Thymus (tissue), 11 donors: ENCODE data around the gene DPF3. TPM values are rescaled to one million over a fixed set of nuclear protein-coding genes. Genes with fewer than 3 reads are reported as not detected.

Experiments used
- DNase-seq, 9 donors: peaks; one replicate each; pipeline ENCODE4 v3.0.0-alpha.2; 2013; ENCODE audit warnings: low spot score in 9 of 9, low read depth in 6 of 9, missing footprints in 1 of 9
- H3K27ac ChIP-seq, 2 donors: one replicate each; pipeline ENCODE4 v1.5.1; 2013; ENCODE audit warnings: control low read depth in 1 of 2, low read depth in 1 of 2, low read length in 1 of 2, mild to moderate bottlenecking in 1 of 2, moderate library complexity in 1 of 2
- H3K27me3 ChIP-seq, 2 donors: one replicate each; pipeline ENCODE4 v1.5.1; 2013; ENCODE audit warnings: low read length in 1 of 2; ENCODE audit not compliant: control insufficient read depth in 2 of 2, insufficient read depth in 1 of 2
- H3K36me3 ChIP-seq, 2 donors: one replicate each; pipeline ENCODE4 v1.5.1; 2013; ENCODE audit warnings: low read length in 1 of 2, mild to moderate bottlenecking in 1 of 2, moderate library complexity in 1 of 2; ENCODE audit not compliant: control insufficient read depth in 2 of 2, insufficient read depth in 2 of 2
- H3K4me1 ChIP-seq, 2 donors: one replicate each; pipeline ENCODE4 v1.5.1; 2013; ENCODE audit warnings: low read length in 2 of 2; ENCODE audit not compliant: control insufficient read depth in 2 of 2, insufficient read depth in 2 of 2
- H3K4me3 ChIP-seq, 2 donors: one replicate each; pipeline ENCODE4 v1.5.1; 2013; ENCODE audit warnings: low read length in 2 of 2, control low read depth in 1 of 2, mild to moderate bottlenecking in 1 of 2
- H3K9me3 ChIP-seq, 2 donors: one replicate each; pipeline ENCODE4 v1.5.1; 2013; ENCODE audit warnings: low read length in 1 of 2, mild to moderate bottlenecking in 1 of 2; ENCODE audit not compliant: control insufficient read depth in 2 of 2, insufficient read depth in 1 of 2
- WGBS: extraction: QIAGEN DNeasy Blood & Tissue Kit; methylation state at CpG from one replicate; pipeline ENCODE4 v1.1.7; 2013; 5-methylcytosine and 5-hydroxymethylcytosine counted together
- polyA plus RNA-seq: library from polyadenylated mRNA; stranded (reverse); fragments of 200-250 nt; gene quantifications from one replicate; pipeline ENCODE4 v1.2.3, GENCODE V29; 2013
- total RNA-seq: library from RNA; stranded (reverse); fragments of 120-200 nt; gene quantifications from one replicate; pipeline ENCODE4 v1.2.4, GENCODE V29; 2013
- donor health status: healthy.

Gene DPF3
- total and polyA plus RNA-seq, 2 donors, result 0.46 to 1.6 TPM

GRCh38 chr14:72790887-72791566, 102.9 kb downstream of the DPF3 start:
- no peaks in the 10 kb centered on the region for H3K9me3 ChIP-seq
- no peaks in the 10 kb centered on the region for H3K27me3 ChIP-seq
- 85% methylated on average over 10 of the region's 10 CpGs for WGBS
- no peak overlapping the region for H3K27ac ChIP-seq
- DNase-seq, result no peak
- no peak overlapping the region for H3K4me3 ChIP-seq
- no peaks in the 10 kb centered on the region for H3K36me3 ChIP-seq
- H3K4me1 ChIP-seq, result peaks cover 0 to 3% of the 10 kb centered on the region in 2 donors

GRCh38 chr14:72788972-72789728, 104.8 kb downstream of the DPF3 start:
- no peak overlapping the region for H3K27ac ChIP-seq
- H3K36me3 ChIP-seq, result no peaks in the 10 kb centered on the region
- no peaks in the 10 kb centered on the region for H3K27me3 ChIP-seq
- 94% methylated on average over 13 of the region's 13 CpGs for WGBS
- DNase-seq, result no peak
- no peaks in the 10 kb centered on the region for H3K9me3 ChIP-seq
- no peak overlapping the region for H3K4me3 ChIP-seq
- peaks cover 0 to 3% of the 10 kb centered on the region in 2 donors for H3K4me1 ChIP-seq

- H3K27me3 ChIP-seq, result no peaks in the 10 kb centered on the region
- H3K36me3 ChIP-seq, result no peaks in the 10 kb centered on the region
- DNase-seq, result no peak
- H3K27ac ChIP-seq, result no peak overlapping the region
- peaks cover 0 to 3% of the 10 kb centered on the region in 2 donors for H3K4me1 ChIP-seq
- WGBS, result 40% methylated on average over 6 of the region's 6 CpGs
- H3K9me3 ChIP-seq, result no peaks in the 10 kb centered on the region
- no peak overlapping the region for H3K4me3 ChIP-seq
These were observed 105.6 kb downstream of the DPF3 start for GRCh38 chr14:72788255-72788654.

- Histone ChIP-seq H3K4me3 (no peak overlapping the region), H3K4me1 (peaks cover 0 to 3% of the 10 kb centered on the region in 2 donors), H3K9me3 (no peaks in the 10 kb centered on the region), H3K27ac (no peak overlapping the region), H3K36me3 (no peaks in the 10 kb centered on the region), H3K27me3 (no peaks in the 10 kb centered on the region)
- no peak for DNase-seq
- 88% methylated on average over 6 of the region's 6 CpGs for WGBS
These were observed 106.1 kb downstream of the DPF3 start for GRCh38 chr14:72787841-72788240.

- WGBS, result 94% methylated on average over 13 of the region's 13 CpGs
- no peak for DNase-seq
- H3K27ac ChIP-seq, result no peak overlapping the region
These were observed 107.2 kb downstream of the DPF3 start for GRCh38 chr14:72786378-72787350.

GRCh38 chr14:72783741-72784140, 110.2 kb downstream of the DPF3 start:
- Histone ChIP-seq H3K9me3 (no peaks in the 10 kb centered on the region), H3K4me1 (no peaks in the 10 kb centered on the region), H3K4me3 (no peak overlapping the region), H3K27ac (no peak overlapping the region), H3K27me3 (no peaks in the 10 kb centered on the region), H3K36me3 (no peaks in the 10 kb centered on the region)
- 80% methylated on average over 7 of the region's 7 CpGs for WGBS
- no peak for DNase-seq

More at GRCh38 chr14:72786378-72787350, 107.2 kb downstream of the DPF3 start:
- no peaks in the 10 kb centered on the region for H3K27me3 ChIP-seq
- no peaks in the 10 kb centered on the region for H3K36me3 ChIP-seq
- peaks cover 0 to 3% of the 10 kb centered on the region in 2 donors for H3K4me1 ChIP-seq
- H3K9me3 ChIP-seq, result no peaks in the 10 kb centered on the region
- H3K4me3 ChIP-seq, result no peak overlapping the region

- Histone ChIP-seq H3K9me3 (peaks cover 0 to 1% of the 10 kb centered on the region in 2 donors), H3K4me3 (no peak overlapping the region), H3K27me3 (no peaks in the 10 kb centered on the region), H3K27ac (no peak overlapping the region), H3K4me1 (no peaks in the 10 kb centered on the region), H3K36me3 (no peaks in the 10 kb centered on the region)
- WGBS, result 95% methylated on average over 2 of the region's 2 CpGs
- no peak for DNase-seq
These were observed 111.1 kb downstream of the DPF3 start for GRCh38 chr14:72782817-72783216.

- H3K27me3 ChIP-seq, result no peaks in the 10 kb centered on the region
- H3K36me3 ChIP-seq, result no peaks in the 10 kb centered on the region
- H3K9me3 ChIP-seq, result peaks cover 0 to 6% of the 10 kb centered on the region in 2 donors
- H3K27ac ChIP-seq, result no peak overlapping the region
- DNase-seq, result no peak
- H3K4me3 ChIP-seq, result no peak overlapping the region
- WGBS, result 88% methylated on average over 15 of the region's 15 CpGs
- peaks cover 0 to 2% of the 10 kb centered on the region in 2 donors for H3K4me1 ChIP-seq
These were observed 112.1 kb downstream of the DPF3 start for GRCh38 chr14:72781561-72782508.
